AG08395 (cell line): ENCODE measurements around the gene FGGY.
"Not testable (repeated sequence)": the region's sequence is repeated elsewhere in the genome, so short reads cannot be mapped to it uniquely, and the experiment has no call there.

Experiments used
- DNase-seq: peaks from one replicate; pipeline ENCODE4 v3.0.0; 2012; ENCODE audit warnings: mixed read lengths, low spot score

The FGGY gene

GRCh38 chr1:59482986-59483385 lies 186.1 kb downstream of the FGGY start:
- DNase-seq: no peak

GRCh38 chr1:59484096-59484495 lies 187.2 kb downstream of the FGGY start:
- peak; percentile 87 for DNase-seq

GRCh38 chr1:59485171-59485570 lies 188.3 kb downstream of the FGGY start:
- DNase-seq: no peak

GRCh38 chr1:59485949-59486348 lies 189.1 kb downstream of the FGGY start:
- DNase-seq: no peak

- DNase-seq: no peak
Observed at GRCh38 chr1:59486615-59487014, 189.7 kb downstream of the FGGY start.

- peak; percentile 65 for DNase-seq
Observed at GRCh38 chr1:59487335-59488031, 190.6 kb downstream of the FGGY start.

- no peak for DNase-seq
Observed at GRCh38 chr1:59492500-59492899, 195.6 kb downstream of the FGGY start.

- DNase-seq: no peak
Observed at GRCh38 chr1:59494145-59494833, 197.4 kb downstream of the FGGY start.

- not testable (repeated sequence) for DNase-seq
Observed at GRCh38 chr1:59496156-59496555, 199.3 kb downstream of the FGGY start.

- DNase-seq: no peak
Observed at GRCh38 chr1:59497616-59498015, 200.7 kb downstream of the FGGY start.

GRCh38 chr1:59498640-59499039 lies 201.7 kb downstream of the FGGY start:
- peak; percentile 72 for DNase-seq

- DNase-seq: no peak
Observed at GRCh38 chr1:59499273-59499942, 202.5 kb downstream of the FGGY start.

- no peak for DNase-seq
Observed at GRCh38 chr1:59499943-59500569, 203.2 kb downstream of the FGGY start.

- no peak for DNase-seq
Observed at GRCh38 chr1:59500950-59501742, 204.3 kb downstream of the FGGY start.

GRCh38 chr1:59502009-59502691 lies 205.3 kb downstream of the FGGY start:
- DNase-seq: no peak

- no peak for DNase-seq
Observed at GRCh38 chr1:59504276-59504675, 207.4 kb downstream of the FGGY start.

GRCh38 chr1:59505596-59506028 lies 208.7 kb downstream of the FGGY start:
- peak; percentile 12 for DNase-seq

- peak; percentile 50 for DNase-seq
Observed at GRCh38 chr1:59506952-59507351, 210.1 kb downstream of the FGGY start.

GRCh38 chr1:59509341-59509875 lies 212.5 kb downstream of the FGGY start:
- DNase-seq: no peak

- no peak for DNase-seq
Observed at GRCh38 chr1:59510249-59510648, 213.4 kb downstream of the FGGY start.
